K562 (cell line): Measurements from ENCODE around the gene OCA2.

ENCODE experiments used
- NFYB ChIP-seq: IDR thresholded peaks from 2 replicates; pipeline ENCODE4 v1.6.1; 2011; ENCODE audit warnings: mild to moderate bottlenecking, moderate library complexity; ENCODE audit not compliant: insufficient read length; ENCODE audit errors: extremely low read depth
- TF ChIP-seq, protein P1 (sequence below), 3 experiments: IDR thresholded peaks in 2 of 3; conservative IDR thresholded peaks in 1 of 3; 2 replicates each; pipeline ENCODE4 v1.5.1; 2011 to 2012; ENCODE audit warnings: low read length in 3 of 3, mild to moderate bottlenecking in 3 of 3, control low read depth in 2 of 3, improper control_type of control experiment in 1 of 3, inconsistent platforms in 1 of 3, low read depth in 1 of 3, mixed read lengths in 1 of 3, moderate library complexity in 1 of 3; ENCODE audit not compliant: insufficient read depth in 2 of 3

DNA sequence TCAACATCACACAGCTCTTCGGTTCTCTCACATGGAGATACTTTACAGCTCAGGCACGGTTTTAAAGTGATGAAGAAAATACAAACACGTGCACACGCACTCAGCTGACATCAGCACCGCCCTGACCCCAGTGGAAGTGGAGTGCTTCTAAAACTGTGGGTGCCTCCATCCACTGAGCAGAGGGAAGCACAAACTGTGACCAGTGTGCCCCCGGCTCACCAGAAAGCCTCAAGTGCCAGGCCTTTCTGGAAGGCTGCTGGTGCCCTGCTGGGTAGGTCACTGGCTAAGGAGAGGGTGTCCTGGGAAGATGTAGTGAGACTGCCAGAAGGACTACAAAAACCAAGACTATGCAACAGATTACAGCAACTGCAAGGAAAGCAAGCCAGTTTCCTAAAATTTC, 78.5 kb downstream of the OCA2 start:
- TF ChIP-seq, protein P1, sequence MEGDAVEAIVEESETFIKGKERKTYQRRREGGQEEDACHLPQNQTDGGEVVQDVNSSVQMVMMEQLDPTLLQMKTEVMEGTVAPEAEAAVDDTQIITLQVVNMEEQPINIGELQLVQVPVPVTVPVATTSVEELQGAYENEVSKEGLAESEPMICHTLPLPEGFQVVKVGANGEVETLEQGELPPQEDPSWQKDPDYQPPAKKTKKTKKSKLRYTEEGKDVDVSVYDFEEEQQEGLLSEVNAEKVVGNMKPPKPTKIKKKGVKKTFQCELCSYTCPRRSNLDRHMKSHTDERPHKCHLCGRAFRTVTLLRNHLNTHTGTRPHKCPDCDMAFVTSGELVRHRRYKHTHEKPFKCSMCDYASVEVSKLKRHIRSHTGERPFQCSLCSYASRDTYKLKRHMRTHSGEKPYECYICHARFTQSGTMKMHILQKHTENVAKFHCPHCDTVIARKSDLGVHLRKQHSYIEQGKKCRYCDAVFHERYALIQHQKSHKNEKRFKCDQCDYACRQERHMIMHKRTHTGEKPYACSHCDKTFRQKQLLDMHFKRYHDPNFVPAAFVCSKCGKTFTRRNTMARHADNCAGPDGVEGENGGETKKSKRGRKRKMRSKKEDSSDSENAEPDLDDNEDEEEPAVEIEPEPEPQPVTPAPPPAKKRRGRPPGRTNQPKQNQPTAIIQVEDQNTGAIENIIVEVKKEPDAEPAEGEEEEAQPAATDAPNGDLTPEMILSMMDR (IDR thresholded peaks at IDR 0.05 in 2 of 3, conservative IDR thresholded peaks at IDR 0.05 in 1 of 3; ENCODE audit: insufficient read depth in 2 of 3, low read depth in 1 of 3, low read length in 3 of 3), result no peak
- no peak for TF ChIP-seq NFYB
